Measurements from ENCODE around the gene ATP1A3.
A peak's percentile ranks its signal among the peaks of the same experiment; 100 is the strongest.

Gene ATP1A3

GRCh38 chr19:41971363-41971762 lies 22.7 kb downstream of the ATP1A3 start:
- Histone ChIP-seq H3K27ac (ENCODE audit: poor library complexity, severe bottlenecking) (no peak overlapping the region), H3K27me3 (ENCODE audit: insufficient read depth, poor library complexity, severe bottlenecking) (no peaks in the 10 kb centered on the region), H3K4me3 (ENCODE audit: severe bottlenecking) (no peak overlapping the region), H3K36me3 (ENCODE audit: low read depth) (no peaks in the 10 kb centered on the region), H3K9me3 (ENCODE audit: severe bottlenecking) (no peaks in the 10 kb centered on the region), H3K4me1 (ENCODE audit: insufficient read depth, poor library complexity, severe bottlenecking) (no peaks in the 10 kb centered on the region)
- TF ChIP-seq CTCF (IDR thresholded peaks at IDR 0.05; ENCODE audit: poor library complexity, severe bottlenecking), result no peak
- ATAC-seq (ENCODE audit: low read depth) (no peak), DNase-seq (ENCODE audit: low spot score) (no peak)

GRCh38 chr19:41969772-41970458 lies 24.1 kb downstream of the ATP1A3 start:
- no peak for TF ChIP-seq CTCF (IDR thresholded peaks at IDR 0.05; ENCODE audit: poor library complexity, severe bottlenecking)
- DNase-seq (ENCODE audit: low spot score), result no peak
- Histone ChIP-seq H3K27me3 (ENCODE audit: insufficient read depth, poor library complexity, severe bottlenecking) (no peaks in the 10 kb centered on the region), H3K36me3 (ENCODE audit: low read depth) (no peaks in the 10 kb centered on the region), H3K27ac (ENCODE audit: poor library complexity, severe bottlenecking) (no peak overlapping the region), H3K4me3 (ENCODE audit: severe bottlenecking) (no peak overlapping the region), H3K9me3 (ENCODE audit: severe bottlenecking) (no peaks in the 10 kb centered on the region), H3K4me1 (ENCODE audit: insufficient read depth, poor library complexity, severe bottlenecking) (no peaks in the 10 kb centered on the region)
- no peak for ATAC-seq (ENCODE audit: low read depth)

GRCh38 chr19:41968751-41969595 lies 25.1 kb downstream of the ATP1A3 start:
- Histone ChIP-seq H3K4me3 (ENCODE audit: severe bottlenecking) (no peak overlapping the region), H3K4me1 (ENCODE audit: insufficient read depth, poor library complexity, severe bottlenecking) (no peaks in the 10 kb centered on the region), H3K27me3 (ENCODE audit: insufficient read depth, poor library complexity, severe bottlenecking) (no peaks in the 10 kb centered on the region), H3K36me3 (ENCODE audit: low read depth) (no peaks in the 10 kb centered on the region), H3K27ac (ENCODE audit: poor library complexity, severe bottlenecking) (no peak overlapping the region), H3K9me3 (ENCODE audit: severe bottlenecking) (no peaks in the 10 kb centered on the region)
- no peak for ATAC-seq (ENCODE audit: low read depth)
- DNase-seq (ENCODE audit: low spot score), result no peak
- no peak for TF ChIP-seq CTCF (IDR thresholded peaks at IDR 0.05; ENCODE audit: poor library complexity, severe bottlenecking)

GRCh38 chr19:41967054-41967783 lies 26.8 kb downstream of the ATP1A3 start:
- H3K27me3 ChIP-seq (ENCODE audit: insufficient read depth, poor library complexity, severe bottlenecking), result no peaks in the 10 kb centered on the region
- no peak overlapping the region for H3K4me3 ChIP-seq (ENCODE audit: severe bottlenecking)
- H3K36me3 ChIP-seq (ENCODE audit: low read depth), result no peaks in the 10 kb centered on the region
- no peak overlapping the region for H3K27ac ChIP-seq (ENCODE audit: poor library complexity, severe bottlenecking)
- no peaks in the 10 kb centered on the region for H3K9me3 ChIP-seq (ENCODE audit: severe bottlenecking)
- DNase-seq (ENCODE audit: low spot score), result no peak
- ATAC-seq (ENCODE audit: low read depth), result 0 out of 3 replicates have a peak, but pooled peaks have one; percentile 19
- no peak for TF ChIP-seq CTCF (IDR thresholded peaks at IDR 0.05; ENCODE audit: poor library complexity, severe bottlenecking)
- no peaks in the 10 kb centered on the region for H3K4me1 ChIP-seq (ENCODE audit: insufficient read depth, poor library complexity, severe bottlenecking)
